Dendritic cell treated with granulocyte-macrophage colony-stimulating factor and Interleukin-4, amounts not matched to agents 40 ng/mL and 50 ng/mL, for 4 days (primary cell): Measurements from ENCODE around the gene PRKAG1.

Experiments used
- H3K27ac Mint-ChIP-seq: one replicate; pipeline ENCODE4 v1.8.0; 2022; ENCODE audit warnings: mild to moderate bottlenecking, mixed read lengths
- H3K27me3 Mint-ChIP-seq: one replicate; pipeline ENCODE4 v1.8.0; 2022; ENCODE audit warnings: mild to moderate bottlenecking, mixed read lengths
- H3K36me3 Mint-ChIP-seq: one replicate; pipeline ENCODE4 v1.8.0; 2022; ENCODE audit warnings: low read depth, mixed read lengths
- H3K4me1 Mint-ChIP-seq: one replicate; pipeline ENCODE4 v1.8.0; 2022; ENCODE audit warnings: low read depth, mixed read lengths
- H3K4me3 Mint-ChIP-seq: one replicate; pipeline ENCODE4 v1.8.0; 2022; ENCODE audit warnings: mild to moderate bottlenecking, moderate library complexity, mixed read lengths
- H3K9me3 Mint-ChIP-seq: one replicate; pipeline ENCODE4 v1.8.0; 2022; ENCODE audit warnings: mixed read lengths
- intact Hi-C: fragments of 100-400 bp; cut with micrococcal nuclease; formaldehyde crosslinking; loops from one replicate; pipeline ENCODE4 v1.15.0; 2022

PRKAG1 gene

DNA sequence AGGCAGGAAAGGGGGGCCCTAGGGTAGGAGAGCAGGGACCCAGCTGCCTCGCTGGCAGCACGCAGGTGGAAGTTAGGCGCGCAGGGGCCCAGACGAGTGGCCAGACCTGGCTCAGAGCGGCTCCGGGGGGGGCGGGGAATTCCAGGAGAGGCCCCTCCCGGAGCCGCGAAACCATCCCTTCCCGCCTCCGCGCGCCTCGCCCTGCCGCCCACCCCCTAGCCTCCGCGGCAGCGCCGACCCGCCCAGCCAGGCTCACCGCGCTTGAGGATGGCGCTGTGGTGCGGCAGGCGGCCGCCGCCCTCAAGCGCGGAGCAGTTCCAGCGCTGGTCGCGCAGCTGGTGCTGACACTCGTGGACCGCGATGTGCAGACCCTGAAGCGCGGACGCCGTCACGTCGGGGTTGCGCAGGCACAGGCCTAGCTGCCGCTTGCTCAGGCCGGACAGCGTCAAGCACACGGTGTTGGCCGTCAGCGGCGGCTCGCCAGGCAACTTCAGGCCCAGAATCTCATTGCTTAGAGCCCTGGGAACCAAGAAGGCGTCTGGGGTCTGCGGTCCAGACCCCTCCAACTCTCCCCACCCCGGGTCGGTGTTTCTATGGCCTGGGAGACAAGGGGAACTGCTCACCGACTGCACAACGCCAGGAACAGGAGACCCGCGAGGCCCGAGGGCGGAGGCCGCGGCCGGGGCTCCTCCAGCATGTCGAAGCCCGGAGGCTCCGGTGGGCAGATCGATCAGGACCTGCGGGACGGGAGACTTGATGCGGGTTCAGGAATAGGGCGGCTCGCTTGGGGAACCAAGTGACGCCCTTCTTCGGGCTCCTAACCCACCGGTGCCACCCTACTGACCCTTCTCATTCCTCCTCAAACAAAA, 48.5 kb downstream of the PRKAG1 start:
- intact Hi-C loops: no loop called here
- no peak overlapping the region for H3K27ac Mint-ChIP-seq
- H3K4me1 Mint-ChIP-seq: peaks cover 67% of the 10 kb centered on the region
- peaks cover 78% of the 10 kb centered on the region for H3K27me3 Mint-ChIP-seq
- peak overlapping the region; percentile 18 for H3K4me3 Mint-ChIP-seq
- H3K36me3 Mint-ChIP-seq: no peaks in the 10 kb centered on the region
- H3K9me3 Mint-ChIP-seq: no peaks in the 10 kb centered on the region

DNA sequence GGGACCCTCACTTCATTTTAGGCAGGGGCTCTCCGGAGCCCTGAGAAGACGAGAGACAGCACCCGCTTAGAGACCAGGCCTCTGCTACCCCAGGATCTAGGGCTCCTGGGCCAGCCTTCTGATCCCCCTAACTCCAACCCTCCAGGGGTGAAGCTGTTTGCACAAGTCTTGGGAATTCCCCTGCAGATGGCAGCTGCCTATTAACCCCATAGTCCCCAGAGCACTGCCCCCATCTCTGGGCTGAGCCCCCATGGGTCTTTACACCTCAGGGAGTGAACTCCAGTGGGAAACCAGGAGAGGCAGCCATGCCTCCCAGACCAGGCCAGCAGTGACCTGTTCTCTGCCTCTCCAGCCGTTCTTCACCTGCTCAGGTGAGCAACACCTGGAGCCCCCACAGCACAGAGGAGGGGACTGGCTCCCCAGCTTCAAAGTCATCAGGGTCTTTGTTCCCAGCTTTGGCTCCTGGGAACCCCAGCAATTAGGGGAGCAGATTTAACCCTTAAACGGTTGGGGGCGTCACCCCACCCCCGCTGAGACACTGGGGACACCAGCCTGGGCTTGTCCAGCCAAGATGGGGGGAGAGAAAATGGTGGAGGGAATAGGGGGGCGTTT, 49.3 kb downstream of the PRKAG1 start:
- intact Hi-C loops: no loop called here
- Mint-ChIP-seq H3K27ac (no peak overlapping the region), H3K36me3 (no peaks in the 10 kb centered on the region), H3K9me3 (no peaks in the 10 kb centered on the region), H3K4me1 (peaks cover 73% of the 10 kb centered on the region), H3K27me3 (peaks cover 70% of the 10 kb centered on the region), H3K4me3 (peak overlapping the region; percentile 23)

DNA sequence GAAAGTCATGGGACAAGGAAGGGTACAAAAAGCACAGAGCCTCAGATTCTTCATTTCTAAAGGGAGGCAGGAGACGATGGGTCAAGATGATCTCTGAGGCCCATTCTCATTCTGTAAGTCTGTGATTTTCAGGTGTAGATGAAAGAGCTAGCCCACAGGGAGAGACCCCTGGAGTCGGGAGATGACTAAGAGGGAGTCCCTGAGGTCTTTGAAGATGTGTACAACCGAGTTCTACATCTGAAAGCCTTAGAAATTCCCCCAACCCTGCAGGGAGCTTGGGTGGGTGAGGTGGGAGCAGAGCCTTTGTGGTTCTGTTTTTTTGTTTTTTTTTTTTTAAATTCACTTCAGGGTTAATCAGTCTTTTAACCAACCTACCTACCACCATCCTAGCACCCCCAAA, 50.1 kb downstream of the PRKAG1 start:
- H3K9me3 Mint-ChIP-seq: no peaks in the 10 kb centered on the region
- no peak overlapping the region for H3K4me3 Mint-ChIP-seq
- intact Hi-C loops: no loop called here
- H3K4me1 Mint-ChIP-seq: peaks cover 68% of the 10 kb centered on the region
- no peaks in the 10 kb centered on the region for H3K36me3 Mint-ChIP-seq
- H3K27me3 Mint-ChIP-seq: peaks cover 62% of the 10 kb centered on the region
- H3K27ac Mint-ChIP-seq: no peak overlapping the region

DNA sequence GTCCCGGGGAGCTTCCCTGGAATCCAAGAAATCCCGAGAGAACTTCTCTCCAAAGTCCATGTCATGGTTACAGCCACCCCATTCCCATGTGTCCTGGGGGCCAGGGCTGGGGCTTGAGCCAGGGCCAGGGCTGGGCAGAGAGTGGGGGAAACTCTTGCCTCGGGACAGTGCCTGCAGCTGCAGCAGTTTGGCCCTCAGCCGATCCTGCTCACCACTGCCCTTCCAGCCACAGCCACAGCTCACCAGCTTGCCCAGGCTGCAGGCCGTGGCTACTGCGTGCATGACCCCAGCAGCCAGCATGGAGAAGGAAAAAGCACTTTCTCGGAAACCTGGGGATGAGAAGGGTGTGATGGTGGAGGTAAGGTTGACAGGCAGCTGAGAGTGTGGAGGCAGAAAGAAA, 50.6 kb downstream of the PRKAG1 start:
- Mint-ChIP-seq H3K27ac (no peak overlapping the region), H3K36me3 (no peaks in the 10 kb centered on the region), H3K27me3 (peaks cover 58% of the 10 kb centered on the region), H3K9me3 (no peaks in the 10 kb centered on the region), H3K4me1 (peaks cover 63% of the 10 kb centered on the region), H3K4me3 (no peak overlapping the region)
- intact Hi-C loops: no loop called here

DNA sequence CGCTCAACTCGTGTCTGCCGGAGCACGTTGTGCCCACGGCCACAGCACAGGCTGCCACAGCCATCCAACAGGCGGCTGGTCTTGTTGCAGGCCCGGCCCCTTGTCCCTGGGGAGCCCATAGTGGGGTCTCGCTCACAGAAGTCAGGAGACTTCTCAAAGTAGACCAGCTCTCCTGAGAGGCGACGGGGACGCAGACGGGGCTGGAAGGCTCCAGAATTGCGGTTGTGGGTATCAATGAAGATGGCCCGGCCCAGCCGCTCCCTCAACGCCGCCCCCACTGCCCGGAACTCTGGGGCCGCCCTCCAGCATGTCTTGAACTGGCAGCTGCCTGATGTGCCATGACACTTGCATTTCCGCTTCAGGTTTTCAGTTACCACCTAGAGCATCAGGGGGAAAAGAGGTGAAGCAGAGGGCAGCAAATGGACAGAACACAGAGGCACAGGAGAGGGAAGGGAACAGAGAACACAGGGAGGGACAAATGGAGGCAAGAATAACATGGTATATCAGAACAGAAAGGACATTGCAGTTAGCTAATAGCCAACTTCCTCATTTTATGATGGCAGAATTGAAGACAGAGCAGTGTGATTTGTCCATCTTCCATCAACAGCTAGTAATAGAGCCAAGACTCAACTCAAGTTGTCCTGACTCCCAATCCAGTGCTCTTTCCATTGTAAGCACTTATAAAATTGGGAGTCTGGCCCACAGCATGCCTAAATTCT, 52.2 kb downstream of the PRKAG1 start:
- no peaks in the 10 kb centered on the region for H3K36me3 Mint-ChIP-seq
- H3K4me3 Mint-ChIP-seq: no peak overlapping the region
- no peak overlapping the region for H3K27ac Mint-ChIP-seq
- peaks cover 49% of the 10 kb centered on the region for H3K4me1 Mint-ChIP-seq
- no peaks in the 10 kb centered on the region for H3K9me3 Mint-ChIP-seq
- peaks cover 45% of the 10 kb centered on the region for H3K27me3 Mint-ChIP-seq
- intact Hi-C loops: no loop called here

DNA sequence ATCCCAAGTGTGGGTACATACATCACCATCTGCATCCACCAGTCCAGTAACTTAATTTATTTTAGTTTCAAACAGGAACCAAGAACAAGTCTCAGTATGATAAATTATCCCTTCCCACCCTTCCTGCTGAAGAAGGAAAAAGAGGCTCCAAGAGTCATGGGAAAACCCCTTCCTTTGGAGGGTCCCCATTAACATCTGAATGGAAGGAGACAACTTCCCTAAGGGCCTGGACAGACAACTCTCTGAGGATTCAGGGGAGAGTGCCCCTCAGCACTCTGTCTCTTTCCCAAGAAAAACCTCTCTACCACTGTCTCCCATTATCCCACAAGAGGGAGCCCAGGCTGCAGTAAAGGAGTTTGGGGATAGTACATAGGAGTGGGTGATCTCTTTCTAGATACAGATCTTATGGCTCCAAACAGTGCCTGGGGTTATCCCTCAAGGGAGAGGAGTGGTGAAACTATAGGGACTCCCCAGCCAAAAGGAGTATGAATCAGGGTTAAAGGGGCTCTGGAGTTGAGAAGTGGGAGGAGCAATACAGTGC, 53.2 kb downstream of the PRKAG1 start:
- intact Hi-C loops: no loop called here
- Mint-ChIP-seq H3K27me3 (peaks cover 38% of the 10 kb centered on the region), H3K27ac (no peak overlapping the region), H3K4me1 (peaks cover 39% of the 10 kb centered on the region), H3K9me3 (no peaks in the 10 kb centered on the region), H3K4me3 (no peak overlapping the region), H3K36me3 (no peaks in the 10 kb centered on the region)

DNA sequence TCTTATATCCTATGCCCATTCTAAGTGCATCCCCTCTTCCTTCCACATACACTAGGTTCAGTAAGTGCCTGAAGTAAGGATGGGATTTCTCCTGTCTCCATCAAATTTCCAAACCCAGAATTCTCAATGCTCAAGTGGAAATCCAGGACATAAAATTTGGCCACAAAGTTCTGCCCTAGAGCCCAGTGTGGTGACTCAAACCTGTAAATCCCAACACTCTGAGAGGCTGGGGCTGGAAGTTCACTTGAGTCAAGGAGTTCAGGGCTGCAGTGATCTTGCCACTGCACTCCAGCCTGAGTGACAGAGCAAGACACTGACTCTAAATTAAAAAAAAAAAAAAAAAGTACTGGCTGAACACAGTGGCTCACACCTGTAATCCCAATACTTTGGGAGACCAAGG, 56.8 kb downstream of the PRKAG1 start:
- no peak overlapping the region for H3K27ac Mint-ChIP-seq
- peaks cover 17% of the 10 kb centered on the region for H3K27me3 Mint-ChIP-seq
- peaks cover 8% of the 10 kb centered on the region for H3K36me3 Mint-ChIP-seq
- intact Hi-C loops: no loop called here
- no peak overlapping the region for H3K4me3 Mint-ChIP-seq
- peaks cover 32% of the 10 kb centered on the region for H3K4me1 Mint-ChIP-seq
- no peaks in the 10 kb centered on the region for H3K9me3 Mint-ChIP-seq

DNA sequence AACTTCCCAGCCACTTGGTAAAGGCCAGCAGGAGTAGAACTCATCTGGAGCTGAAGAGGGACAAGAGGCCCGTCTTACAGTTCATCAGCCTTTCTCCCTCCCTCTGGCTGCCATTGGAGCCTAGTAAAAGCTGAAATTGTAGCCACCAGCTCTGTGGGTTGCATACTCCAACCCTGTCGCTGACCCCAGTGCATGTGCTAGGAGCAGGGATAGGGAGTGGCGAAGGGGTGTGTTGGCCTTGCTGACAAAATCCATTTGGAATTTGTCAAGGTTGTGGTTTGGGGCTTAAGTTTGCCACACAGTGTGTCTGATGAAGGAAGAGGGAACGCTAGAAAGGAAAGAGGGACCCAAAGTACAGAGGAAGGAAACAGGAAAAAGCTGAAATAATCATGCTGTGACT, 57.2 kb downstream of the PRKAG1 start:
- Mint-ChIP-seq H3K27me3 (peaks cover 17% of the 10 kb centered on the region), H3K36me3 (peaks cover 13% of the 10 kb centered on the region), H3K4me1 (peaks cover 30% of the 10 kb centered on the region), H3K27ac (no peak overlapping the region), H3K4me3 (no peak overlapping the region), H3K9me3 (no peaks in the 10 kb centered on the region)
- intact Hi-C loops: no loop called here

DNA sequence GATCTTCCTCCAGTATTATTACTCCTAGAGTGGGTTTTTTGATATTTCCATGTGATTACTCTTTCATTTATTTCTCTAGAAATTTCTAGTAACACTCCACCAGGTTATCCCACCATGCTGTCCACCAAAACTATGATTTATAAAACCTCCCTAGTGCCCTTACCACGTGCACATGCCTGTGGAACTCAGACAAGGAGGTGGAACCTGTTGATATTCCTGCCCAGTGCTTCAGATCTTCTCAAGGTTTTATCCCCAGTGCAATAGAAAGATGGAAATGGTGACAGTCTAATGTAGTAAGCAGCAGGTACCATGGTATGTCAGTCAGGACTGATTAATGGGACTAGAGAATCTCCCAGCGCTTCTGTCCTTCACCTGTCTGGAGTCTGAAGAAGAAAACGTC, 57.7 kb downstream of the PRKAG1 start:
- H3K36me3 Mint-ChIP-seq: peaks cover 18% of the 10 kb centered on the region
- H3K27me3 Mint-ChIP-seq: peaks cover 14% of the 10 kb centered on the region
- no peak overlapping the region for H3K4me3 Mint-ChIP-seq
- no peak overlapping the region for H3K27ac Mint-ChIP-seq
- intact Hi-C loops: no loop called here
- H3K4me1 Mint-ChIP-seq: peaks cover 30% of the 10 kb centered on the region
- H3K9me3 Mint-ChIP-seq: no peaks in the 10 kb centered on the region

DNA sequence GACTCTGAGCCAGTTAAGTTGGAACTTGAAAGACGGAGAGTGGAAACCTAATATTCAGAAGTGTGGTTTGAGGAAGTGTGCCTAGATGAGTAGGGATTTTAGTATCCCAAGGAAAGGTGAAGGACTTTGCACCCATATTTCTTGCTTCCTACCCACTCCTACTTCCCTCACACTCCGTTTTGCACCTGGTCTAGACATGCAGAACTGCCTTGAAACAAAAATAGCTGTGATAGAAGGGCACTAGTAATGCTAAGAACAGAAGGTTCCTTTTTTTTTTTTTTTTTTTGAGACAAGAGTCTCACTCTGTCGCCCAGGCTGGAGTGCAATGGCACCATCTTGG, 60.6 kb downstream of the PRKAG1 start:
- Mint-ChIP-seq H3K27ac (peak overlapping the region; percentile 94), H3K4me3 (peak overlapping the region; percentile 95), H3K27me3 (peaks cover 10% of the 10 kb centered on the region), H3K36me3 (peaks cover 28% of the 10 kb centered on the region), H3K9me3 (no peaks in the 10 kb centered on the region), H3K4me1 (peaks cover 37% of the 10 kb centered on the region)
- intact Hi-C loops: no loop called here

DNA sequence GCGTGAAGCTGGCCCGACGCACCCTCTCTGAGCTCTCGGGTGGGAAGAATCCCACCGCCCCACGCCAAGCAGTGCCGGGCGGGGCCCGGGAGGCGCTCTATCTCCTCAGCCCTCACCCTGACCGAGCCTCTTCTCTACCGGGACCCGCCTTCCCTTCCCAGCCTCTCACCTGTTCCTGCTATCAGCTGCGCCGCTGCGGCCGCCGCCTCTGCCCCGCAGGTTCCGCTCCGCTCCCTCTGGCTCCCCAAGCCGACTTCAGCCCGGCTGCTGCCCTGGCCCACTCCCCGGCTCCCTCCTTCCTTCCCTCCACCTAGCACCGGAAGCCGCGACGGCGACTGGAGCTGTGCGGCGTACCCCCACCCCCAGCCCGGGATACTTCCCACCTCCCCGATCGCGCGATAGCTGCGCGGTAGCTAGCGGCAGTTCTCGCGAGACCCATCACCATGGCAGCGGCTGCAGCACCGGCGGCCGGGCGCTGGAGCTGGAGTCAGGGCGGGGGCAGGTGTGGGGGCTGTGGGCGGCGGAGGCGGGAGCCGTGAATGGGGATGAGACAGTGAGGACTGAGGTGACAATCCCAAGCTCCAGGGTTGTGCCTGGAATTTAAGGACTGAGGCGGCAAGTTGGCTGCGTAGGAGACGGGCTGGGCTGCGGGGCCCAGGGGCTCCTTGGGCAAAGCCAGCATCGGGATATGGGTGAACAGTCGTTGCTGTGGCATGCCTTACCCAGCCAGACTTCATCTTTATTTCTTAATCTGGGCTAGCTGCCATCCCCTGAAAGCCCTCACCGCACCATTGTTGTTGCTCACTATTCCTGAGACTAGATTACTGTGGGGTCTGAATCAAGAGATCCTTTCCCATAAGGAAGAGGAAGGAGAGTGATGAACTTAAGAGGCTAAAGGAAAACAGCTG, 61.2 kb downstream of the PRKAG1 start, which contains the start of gene ARF3:
Gene ARF3 (minus strand): TSS at position 347 of the 908 bp plus-strand sequence. CDS start 16,392 bp downstream, outside the sequence.
- intact Hi-C loops: no loop called here
- Mint-ChIP-seq H3K4me3 (peak within 1 kb of the TSS; percentile 95), H3K36me3 (peaks cover 35% of the 10 kb centered on the region), H3K27ac (peak within 1 kb of the TSS; percentile 94), H3K27me3 (peaks cover 10% of the 10 kb centered on the region), H3K9me3 (no peaks in the 10 kb centered on the region), H3K4me1 (peaks cover 42% of the 10 kb centered on the region)

DNA sequence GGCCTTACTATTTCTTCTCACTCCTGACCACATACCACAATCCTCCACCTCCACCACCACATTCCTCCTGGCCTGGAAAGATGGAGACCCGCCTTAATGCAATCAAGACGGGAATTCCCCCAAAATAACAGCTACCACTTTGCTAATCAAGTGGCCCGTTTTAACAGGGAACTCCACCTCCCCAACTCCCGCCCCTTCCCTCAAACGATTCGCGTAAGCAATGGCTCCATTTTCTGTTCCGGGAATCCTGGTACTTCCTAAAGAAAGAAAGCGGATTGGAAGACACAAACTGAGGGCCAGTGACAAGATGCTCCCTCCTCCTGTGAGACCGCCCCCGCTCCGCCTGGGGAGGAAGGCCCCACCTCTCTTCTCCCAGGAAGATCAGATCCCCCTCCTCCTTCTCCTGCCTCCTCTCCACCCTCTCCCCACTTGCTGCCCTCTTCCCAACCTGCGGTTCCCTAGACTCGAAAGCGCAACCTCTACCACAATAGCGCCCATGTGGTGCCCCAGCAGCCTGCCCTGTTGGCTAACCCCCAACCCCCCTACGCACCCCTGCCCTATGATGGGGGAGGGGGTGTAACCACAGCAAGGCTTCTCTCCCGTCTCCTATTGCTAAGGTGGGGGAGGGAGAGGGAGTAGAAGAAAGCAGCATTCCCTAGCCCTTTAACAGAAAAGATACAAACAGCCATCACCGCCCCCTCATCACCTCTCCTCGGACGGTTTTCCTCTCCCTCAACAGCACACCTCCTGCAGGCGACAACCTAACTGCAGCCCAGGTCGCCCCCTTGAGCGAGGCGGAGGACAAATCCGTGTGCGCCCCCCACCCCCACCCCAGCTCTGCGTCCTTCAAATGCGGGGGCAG, 62.1 kb downstream of the PRKAG1 start:
- no peaks in the 10 kb centered on the region for H3K9me3 Mint-ChIP-seq
- intact Hi-C loops: loop anchor here (1.0 kb wide), 1 partner anchor 104 kb away; the partner anchor contains the start of gene DDX23
- peak overlapping the region; percentile 95 for H3K4me3 Mint-ChIP-seq
- H3K36me3 Mint-ChIP-seq: peaks cover 43% of the 10 kb centered on the region
- H3K4me1 Mint-ChIP-seq: peaks cover 46% of the 10 kb centered on the region
- peak overlapping the region; percentile 94 for H3K27ac Mint-ChIP-seq
- peaks cover 7% of the 10 kb centered on the region for H3K27me3 Mint-ChIP-seq
